Activated CD4-positive, alpha-beta T cell treated with anti-CD3 and anti-CD28 coated beads for 36 hours (primary cell): ENCODE results near the gene MAP2K4. TPM values are rescaled to one million over a fixed set of nuclear protein-coding genes. Genes with fewer than 3 reads are reported as not detected.
A peak's percentile ranks its signal among the peaks of the same experiment; 100 is the strongest.

ENCODE experiments used
- ATAC-seq: fragments of 200-7000 bp; cut with Tn5 transposase; one replicate; pipeline ENCODE4 v1.10.0; 2021; ENCODE audit warnings: mild to moderate bottlenecking, moderate library complexity
- CTCF ChIA-PET: fragments of 350-600 bp; sonication (Branson Sonifier 250); formaldehyde crosslinking; loops from one replicate; lab custom pipeline; 2021; ENCODE audit warnings: antibody characterized with exemption; lab: Charles Lee
- POLR2A ChIA-PET: fragments of 350-600 bp; sonication (Branson Sonifier 250); formaldehyde crosslinking; loops from one replicate; lab custom pipeline; 2021; ENCODE audit warnings: antibody characterized with exemption, inconsistent platforms; lab: Charles Lee
- DNase-seq: peaks from one replicate; pipeline ENCODE4 v3.0.0-alpha.2; 2020
- H3K27ac Mint-ChIP-seq: one replicate; pipeline ENCODE4 v1.8.0; 2021; ENCODE audit warnings: mixed read lengths
- H3K27me3 Mint-ChIP-seq: one replicate; pipeline ENCODE4 v1.8.0; 2021; ENCODE audit warnings: mixed read lengths
- H3K36me3 Mint-ChIP-seq: one replicate; pipeline ENCODE4 v1.8.0; 2021; ENCODE audit warnings: low read depth, mixed read lengths
- H3K4me1 Mint-ChIP-seq: one replicate; pipeline ENCODE4 v1.8.0; 2021; ENCODE audit warnings: mixed read lengths
- H3K4me3 Mint-ChIP-seq: one replicate; pipeline ENCODE4 v1.8.0; 2021; ENCODE audit warnings: mild to moderate bottlenecking, moderate library complexity, mixed read lengths
- H3K9me3 Mint-ChIP-seq: one replicate; pipeline ENCODE4 v1.8.0; 2021; ENCODE audit warnings: low read depth, mixed read lengths
- intact Hi-C, 2 experiments: fragments of 100-400 bp; cut with DNase I in 1 of 2; cut with micrococcal nuclease in 1 of 2; formaldehyde crosslinking; loops; one replicate each; pipeline versions ENCODE4 v1.14.2 to v1.15.1; 2022 to 2024; cut with DNase I, micrococcal nuclease
- total RNA-seq, 2 experiments: library from RNA; stranded (reverse); gene quantifications; one replicate each; pipeline ENCODE4 v1.2.3, GENCODE V29; 2021

The MAP2K4 gene
- total RNA-seq, 2 experiments from 2014 or later: 30.1 to 36.2 TPM

- H3K9me3 Mint-ChIP-seq: no peaks in the 10 kb centered on the region
- DNase-seq (peak; percentile 98), ATAC-seq (peak; percentile 99)
- intact Hi-C loops: loop anchor here (1.0 to 5.0 kb wide), 4 partner anchors 23 to 1300 kb away; partner anchors contain the start of genes ELAC2 (in 2 of the 2), MAP2K4 (in 2 of the 2), ADPRM (in 1 of the 2) and SCO1 (in 1 of the 2)
- peaks cover 15% of the 10 kb centered on the region for H3K4me1 Mint-ChIP-seq
- peak within 1 kb of the TSS; percentile 78 for H3K4me3 Mint-ChIP-seq
- ChIA-PET POLR2A (interaction anchor here (0.5 to 2.9 kb wide), 9 partner anchors 9 to 1021 kb away, joined by 3 to 25 read pairs (median 4); partner anchors contain the start of genes ELAC2 and MAP2K4), CTCF (interaction anchor here (0.6 to 2.7 kb wide), 12 partner anchors 11 to 480 kb away, joined by 3 to 20 read pairs (median 4); partner anchors contain the start of gene MAP2K4)
- H3K27me3 Mint-ChIP-seq: no peaks in the 10 kb centered on the region
- peaks cover 1% of the 10 kb centered on the region for H3K36me3 Mint-ChIP-seq
- peak within 1 kb of the TSS; percentile 86 for H3K27ac Mint-ChIP-seq
These were observed 23.3 kb upstream of the MAP2K4 start, which contains the start of gene ZNF18 for GRCh38 chr17:11997147-11997971. ZNF18 (minus strand) TSS chr17:11997475; CDS start chr17:11992829, 4,646 bp downstream.

DNA sequence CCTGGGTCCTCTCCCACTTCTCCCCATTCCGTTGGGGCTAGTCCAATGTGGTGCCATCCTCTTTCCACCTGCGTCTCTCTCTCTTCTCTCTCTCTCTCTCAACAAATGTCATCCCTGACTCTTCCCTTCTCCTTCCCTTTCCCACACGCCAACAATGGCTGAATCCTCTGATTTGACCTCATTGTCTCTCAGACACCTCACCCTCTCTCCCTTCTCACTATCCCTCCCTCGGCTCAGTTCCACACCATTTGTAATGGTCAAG is 22.8 kb upstream of the MAP2K4 start:
- peak overlapping the region; percentile 78 for H3K4me3 Mint-ChIP-seq

GRCh38 chr17:11999696-12000095 is 21.0 kb upstream of the MAP2K4 start:
- H3K4me3 Mint-ChIP-seq: no peak overlapping the region
- no peaks in the 10 kb centered on the region for H3K9me3 Mint-ChIP-seq
- intact Hi-C loops: loop anchor here (5.0 kb wide), 2 partner anchors 1018 to 1302 kb away; partner anchors contain the start of genes ADPRM (in 1 of the 2), ELAC2 (in 1 of the 2) and SCO1 (in 1 of the 2)
- H3K27ac Mint-ChIP-seq: no peak overlapping the region
- no peaks in the 10 kb centered on the region for H3K36me3 Mint-ChIP-seq
- ATAC-seq: no peak
- POLR2A ChIA-PET: no interaction called here
- peaks cover 14% of the 10 kb centered on the region for H3K4me1 Mint-ChIP-seq
- CTCF ChIA-PET: interaction anchor here (0.7 kb wide), 1 partner anchor 43 kb away, joined by 3 read pairs; no protein-coding TSS in a partner anchor
- no peaks in the 10 kb centered on the region for H3K27me3 Mint-ChIP-seq
- no peak for DNase-seq

More for the DNA sequence above, 22.8 kb upstream of the MAP2K4 start:
- Mint-ChIP-seq H3K36me3 (no peaks in the 10 kb centered on the region), H3K9me3 (no peaks in the 10 kb centered on the region), H3K27me3 (no peaks in the 10 kb centered on the region), H3K4me1 (peaks cover 15% of the 10 kb centered on the region), H3K27ac (peak overlapping the region; percentile 86)
- intact Hi-C loops: loop anchor here (1.0 to 5.0 kb wide), 4 partner anchors 22 to 1301 kb away; partner anchors contain the start of genes ELAC2 (in 2 of the 2), MAP2K4 (in 2 of the 2), ADPRM (in 1 of the 2) and SCO1 (in 1 of the 2)
- DNase-seq: no peak
- no peak for ATAC-seq
- CTCF ChIA-PET: interaction anchor here (0.6 to 2.7 kb wide), 7 partner anchors 18 to 481 kb away, joined by 3 to 20 read pairs (median 4); partner anchors contain the start of gene MAP2K4
- POLR2A ChIA-PET: interaction anchor here (1.0 to 2.9 kb wide), 4 partner anchors 12 to 33 kb away, joined by 3 to 25 read pairs (median 5); partner anchors contain the start of gene MAP2K4

DNA sequence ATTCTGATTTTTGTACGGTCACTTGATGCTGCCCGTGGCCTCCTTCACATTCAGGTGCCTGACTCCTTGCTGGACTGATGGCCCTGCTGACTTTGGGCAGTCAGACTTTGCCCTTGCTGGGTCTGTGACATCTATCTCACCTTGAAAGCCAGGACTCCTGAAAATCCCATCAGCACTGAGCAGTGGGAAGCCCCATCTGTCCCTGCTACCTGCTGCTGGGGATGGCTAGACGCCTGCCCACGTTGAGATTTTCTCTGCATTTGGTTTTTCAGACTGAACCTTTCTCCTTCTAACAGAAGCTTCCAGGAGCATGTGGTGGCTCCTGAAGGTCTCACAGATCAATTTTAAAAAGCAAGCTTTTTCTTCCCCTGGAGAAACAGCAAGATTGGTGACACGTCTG is 13.2 kb upstream of the MAP2K4 start:
- intact Hi-C loops: no loop called here
- Mint-ChIP-seq H3K36me3 (no peaks in the 10 kb centered on the region), H3K4me1 (no peaks in the 10 kb centered on the region), H3K27me3 (peaks cover 12% of the 10 kb centered on the region), H3K27ac (no peak overlapping the region), H3K9me3 (no peaks in the 10 kb centered on the region), H3K4me3 (no peak overlapping the region)
- ATAC-seq (no peak), DNase-seq (no peak)
- CTCF ChIA-PET: no interaction called here
- POLR2A ChIA-PET: no interaction called here

DNA sequence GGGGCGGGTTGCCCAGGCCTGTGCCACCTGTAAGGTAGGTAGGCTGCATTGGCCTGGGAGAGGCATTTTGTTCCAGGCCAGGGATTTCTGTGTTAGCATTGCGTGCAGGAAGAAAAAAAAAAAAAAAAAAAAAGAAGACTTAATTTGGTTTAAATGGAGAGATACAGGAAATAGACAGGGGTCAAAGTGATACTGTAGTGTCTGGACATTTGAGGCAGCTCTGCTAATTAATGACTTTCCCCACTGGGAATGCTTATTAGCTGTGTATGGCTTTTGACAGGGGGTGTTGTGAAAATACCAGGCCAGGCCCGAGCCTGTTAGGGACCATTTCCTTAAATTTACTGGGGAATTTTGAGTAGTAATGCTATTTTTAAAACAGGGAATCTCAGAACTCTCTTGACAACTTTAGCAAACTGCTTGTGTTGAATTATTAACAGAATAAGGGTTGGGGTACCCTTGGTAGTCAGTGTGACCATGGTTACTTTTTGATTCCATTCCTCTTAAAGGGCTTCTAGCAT is 1.0 kb downstream of the MAP2K4 start:
- ATAC-seq: no peak
- intact Hi-C loops: loop anchor here in 1 of 2 experiments (5.0 to 10.0 kb wide), 2 partner anchors 993 to 1324 kb away; partner anchors contain the start of genes ADPRM, ELAC2 and SCO1
- CTCF ChIA-PET: interaction anchor here (1.0 kb wide), 1 partner anchor 10 kb away, joined by 5 read pairs; no protein-coding TSS in a partner anchor
- no peak for DNase-seq
- no peaks in the 10 kb centered on the region for H3K9me3 Mint-ChIP-seq
- H3K36me3 Mint-ChIP-seq: peaks cover 2% of the 10 kb centered on the region
- POLR2A ChIA-PET: interaction anchor here (1.8 kb wide), 1 partner anchor 24 kb away, joined by 5 read pairs; the partner anchor contains the start of gene ZNF18
- peak overlapping the region; percentile 58 for H3K27ac Mint-ChIP-seq
- H3K27me3 Mint-ChIP-seq: peaks cover 2% of the 10 kb centered on the region
- peak overlapping the region; percentile 73 for H3K4me3 Mint-ChIP-seq
- H3K4me1 Mint-ChIP-seq: peaks cover 60% of the 10 kb centered on the region

GRCh38 chr17:12022310-12022709 is 1.6 kb downstream of the MAP2K4 start:
- CTCF ChIA-PET: interaction anchor here (0.8 to 1.2 kb wide), 4 partner anchors 9 to 12 kb away, joined by 3 to 5 read pairs (median 4); no protein-coding TSS in a partner anchor

GRCh38 chr17:12024327-12024726 is 3.6 kb downstream of the MAP2K4 start:
- Mint-ChIP-seq H3K4me1 (peaks cover 79% of the 10 kb centered on the region), H3K27ac (no peak overlapping the region), H3K4me3 (no peak overlapping the region), H3K27me3 (peaks cover 2% of the 10 kb centered on the region), H3K9me3 (no peaks in the 10 kb centered on the region), H3K36me3 (peaks cover 11% of the 10 kb centered on the region)
- intact Hi-C loops: loop anchor here in 1 of 2 experiments (5.0 to 10.0 kb wide), 2 partner anchors 990 to 1327 kb away; partner anchors contain the start of genes ADPRM, ELAC2 and SCO1
- ATAC-seq: no peak
- DNase-seq: no peak
- ChIA-PET POLR2A (interaction anchor here (1.0 kb wide), 1 partner anchor 27 kb away, joined by 4 read pairs; the partner anchor contains the start of gene ZNF18), CTCF (interaction anchor here (1.0 to 1.5 kb wide), 2 partner anchors 9 to 27 kb away, joined by 3 read pairs; no protein-coding TSS in a partner anchor)

More at GRCh38 chr17:12022310-12022709, 1.6 kb downstream of the MAP2K4 start:
- Mint-ChIP-seq H3K9me3 (no peaks in the 10 kb centered on the region), H3K27ac (no peak overlapping the region), H3K36me3 (peaks cover 6% of the 10 kb centered on the region), H3K4me1 (peaks cover 65% of the 10 kb centered on the region), H3K4me3 (peak overlapping the region; percentile 73), H3K27me3 (peaks cover 2% of the 10 kb centered on the region)
- POLR2A ChIA-PET: interaction anchor here (0.7 to 1.8 kb wide), 2 partner anchors 25 to 996 kb away, joined by 3 to 5 read pairs; partner anchors contain the start of genes ELAC2 and ZNF18
- intact Hi-C loops: loop anchor here in 1 of 2 experiments (5.0 to 10.0 kb wide), 2 partner anchors 992 to 1325 kb away; partner anchors contain the start of genes ADPRM, ELAC2 and SCO1
- DNase-seq: no peak
- no peak for ATAC-seq

- Mint-ChIP-seq H3K9me3 (no peaks in the 10 kb centered on the region), H3K36me3 (peaks cover 12% of the 10 kb centered on the region), H3K4me1 (peaks cover 76% of the 10 kb centered on the region), H3K4me3 (no peak overlapping the region), H3K27me3 (no peaks in the 10 kb centered on the region), H3K27ac (no peak overlapping the region)
- no peak for ATAC-seq
- ChIA-PET POLR2A (no interaction called here), CTCF (interaction anchor here (0.6 to 1.5 kb wide), 2 partner anchors 34 to 78 kb away, joined by 3 to 4 read pairs; no protein-coding TSS in a partner anchor)
- DNase-seq: no peak
- intact Hi-C loops: loop anchor here in 1 of 2 experiments (10.0 kb wide), 1 partner anchor 987 kb away; the partner anchor contains the start of gene ELAC2
These were observed 7.0 kb downstream of the MAP2K4 start for GRCh38 chr17:12027658-12028057.

- Mint-ChIP-seq H3K27me3 (no peaks in the 10 kb centered on the region), H3K27ac (no peak overlapping the region), H3K9me3 (no peaks in the 10 kb centered on the region), H3K4me1 (peaks cover 69% of the 10 kb centered on the region), H3K36me3 (peaks cover 12% of the 10 kb centered on the region), H3K4me3 (no peak overlapping the region)
- DNase-seq (no peak), ATAC-seq (no peak)
- intact Hi-C loops: loop anchor here in 1 of 2 experiments (10.0 kb wide), 1 partner anchor 986 kb away; the partner anchor contains the start of gene ELAC2
- POLR2A ChIA-PET: no interaction called here
- CTCF ChIA-PET: no interaction called here
These were observed 7.9 kb downstream of the MAP2K4 start for GRCh38 chr17:12028611-12029010.

DNA sequence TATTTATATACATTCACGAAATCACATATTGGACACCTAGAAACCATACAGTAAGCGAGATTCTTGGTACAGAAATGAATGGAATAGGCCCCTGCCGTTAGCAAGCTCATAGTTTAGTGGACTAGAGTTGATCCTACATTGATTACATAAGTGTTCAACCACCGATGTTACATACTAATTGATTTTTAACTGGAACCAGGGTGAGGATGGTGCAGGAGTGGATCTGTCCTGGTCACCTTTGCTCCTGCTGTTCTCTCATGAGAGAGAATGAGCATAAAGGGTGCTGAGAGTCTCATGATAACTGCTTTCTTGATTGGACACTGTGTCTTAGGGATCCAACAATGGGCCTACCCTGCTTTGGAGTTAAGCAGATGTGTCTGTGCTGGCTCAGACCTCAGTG is 13.9 kb downstream of the MAP2K4 start:
- POLR2A ChIA-PET: no interaction called here
- peaks cover 44% of the 10 kb centered on the region for H3K4me1 Mint-ChIP-seq
- peaks cover 10% of the 10 kb centered on the region for H3K36me3 Mint-ChIP-seq
- no peaks in the 10 kb centered on the region for H3K27me3 Mint-ChIP-seq
- H3K27ac Mint-ChIP-seq: no peak overlapping the region
- DNase-seq: no peak
- no peaks in the 10 kb centered on the region for H3K9me3 Mint-ChIP-seq
- intact Hi-C loops: no loop called here
- no peak for ATAC-seq
- CTCF ChIA-PET: interaction anchor here (1.0 kb wide), 1 partner anchor 12 kb away, joined by 3 read pairs; no protein-coding TSS in a partner anchor
- no peak overlapping the region for H3K4me3 Mint-ChIP-seq
